Ovary (tissue), 3 donors: ENCODE data around the gene STK36.

ENCODE experiments used
- CTCF ChIP-seq, 3 donors: fragments of 450-650 bp in 2 of 3; fragments of 200-600 bp in 1 of 3; IDR thresholded peaks; one replicate each; pipeline versions ENCODE4 v1.5.1 to v1.8.0; 2016 to 2022; ENCODE audit warnings: antibody characterized with exemption in 3 of 3, mild to moderate bottlenecking in 1 of 3
- EP300 ChIP-seq: sonication (generic); formaldehyde crosslinking; IDR thresholded peaks from one replicate; pipeline ENCODE4 v1.6.1; 2017; ENCODE audit warnings: antibody characterized with exemption
- POLR2A ChIP-seq: fragments of 450-650 bp; IDR thresholded peaks from one replicate; pipeline ENCODE4 v1.6.1; 2017; ENCODE audit warnings: antibody characterized with exemption, mild to moderate bottlenecking, moderate library complexity
- donor health status: DM: no; HTN: no; CAD: no.

- no peak for TF ChIP-seq POLR2A
- TF ChIP-seq CTCF (IDR thresholded peaks at IDR 0.05) = no peak
- TF ChIP-seq EP300 = no peak
Measured at GRCh38 chr2:218622606-218623365, 49.1 kb upstream of the STK36 start.
